Smooth muscle cell of the brain vasculature (primary cell): ENCODE data around the gene DAPK1.

Experiments
- DNase-seq: peaks from one replicate; pipeline ENCODE4 v3.0.0-alpha.2; 2012; ENCODE audit warnings: low read depth, low spot score

The DAPK1 gene

DNA sequence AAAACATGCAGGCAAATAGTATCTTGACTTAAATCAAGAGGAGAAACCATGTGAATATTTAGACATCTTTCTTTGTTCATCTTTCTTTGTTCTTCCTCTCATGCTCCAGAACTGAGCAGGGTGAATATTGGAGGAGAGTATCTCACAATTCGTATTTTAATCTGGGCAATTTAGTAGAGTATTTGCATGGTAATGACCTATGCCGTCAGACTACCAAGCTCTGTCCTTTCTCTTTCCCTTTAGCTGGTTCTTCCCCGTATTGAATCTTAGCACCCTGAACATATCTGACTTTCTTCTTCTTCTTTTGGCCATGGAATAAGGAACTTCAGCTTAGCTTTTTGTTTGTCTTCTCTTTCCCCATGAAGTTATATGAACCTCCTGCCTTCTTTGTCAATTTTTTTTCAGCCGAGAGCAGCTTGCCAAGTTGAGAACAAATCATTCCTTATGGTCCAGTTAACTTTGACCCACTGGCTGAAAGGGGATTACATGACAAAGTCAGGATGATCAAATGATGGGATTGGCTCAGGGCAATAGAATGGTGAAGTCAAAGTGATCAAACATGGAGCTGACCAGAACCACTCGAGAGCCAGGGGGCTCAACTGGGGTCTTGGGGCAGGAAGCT is 95.8 kb downstream of the DAPK1 start:
- DNase-seq, result no peak

DNA sequence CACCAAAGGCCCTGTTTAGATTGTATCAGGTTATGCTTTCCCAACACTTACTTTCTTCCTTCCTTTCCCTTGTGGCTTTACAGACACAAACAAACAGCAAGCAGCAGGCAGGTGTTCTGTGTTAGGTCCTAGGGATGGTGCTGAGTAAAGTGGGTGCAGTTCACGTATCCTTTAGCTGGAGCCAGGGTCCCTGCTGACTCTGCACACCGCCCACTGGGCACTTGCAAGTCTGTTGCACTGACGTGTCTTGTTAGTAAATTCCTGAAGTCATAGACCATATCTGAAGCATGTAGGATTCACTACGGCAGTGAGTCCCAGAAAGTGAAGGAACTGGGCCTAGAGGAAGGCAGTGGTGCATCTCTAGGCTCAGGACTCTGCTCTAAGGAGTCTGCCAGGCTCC is 96.5 kb downstream of the DAPK1 start:
- peak; percentile 57 for DNase-seq

DNA sequence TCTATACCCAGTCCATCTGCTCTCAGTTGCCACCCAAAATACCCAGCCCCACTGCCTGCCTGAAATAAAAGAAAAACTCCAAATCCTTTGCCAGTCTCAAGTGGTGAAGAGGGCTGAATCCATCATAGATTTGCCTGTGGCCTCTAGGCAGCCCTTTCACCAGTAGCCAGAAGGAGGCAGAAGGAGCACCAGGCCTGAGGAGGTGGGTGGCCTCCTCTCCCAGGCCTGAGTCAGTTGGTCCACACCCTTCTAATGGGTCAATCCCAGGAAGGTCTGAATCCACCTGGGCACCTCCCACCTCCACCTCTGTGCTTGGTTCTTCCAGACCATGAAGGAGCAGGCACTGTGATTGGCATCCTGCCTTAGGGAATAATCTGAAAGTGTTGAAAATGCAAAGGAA is 97.0 kb downstream of the DAPK1 start:
- DNase-seq, result no peak

DNA sequence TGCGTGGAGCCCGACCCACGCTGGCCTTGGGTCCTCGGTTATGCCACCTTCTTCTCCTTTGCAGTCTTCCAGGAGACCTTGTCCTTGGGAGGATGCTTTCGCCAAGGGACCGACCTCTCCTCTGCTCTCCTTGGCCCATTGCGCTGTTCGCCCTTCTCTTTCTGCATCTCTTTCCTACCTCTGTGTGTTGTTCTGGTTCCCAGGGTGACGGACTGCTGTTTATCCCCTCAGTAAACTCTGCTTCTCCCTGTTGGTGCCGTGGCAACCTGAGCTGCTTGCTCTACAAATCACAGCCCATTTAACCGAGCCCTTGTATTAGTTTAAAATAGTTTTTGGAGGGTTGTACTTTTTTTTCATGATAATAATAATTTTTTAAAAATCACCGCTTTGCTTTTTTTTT is 97.9 kb downstream of the DAPK1 start:
- no peak for DNase-seq

DNA sequence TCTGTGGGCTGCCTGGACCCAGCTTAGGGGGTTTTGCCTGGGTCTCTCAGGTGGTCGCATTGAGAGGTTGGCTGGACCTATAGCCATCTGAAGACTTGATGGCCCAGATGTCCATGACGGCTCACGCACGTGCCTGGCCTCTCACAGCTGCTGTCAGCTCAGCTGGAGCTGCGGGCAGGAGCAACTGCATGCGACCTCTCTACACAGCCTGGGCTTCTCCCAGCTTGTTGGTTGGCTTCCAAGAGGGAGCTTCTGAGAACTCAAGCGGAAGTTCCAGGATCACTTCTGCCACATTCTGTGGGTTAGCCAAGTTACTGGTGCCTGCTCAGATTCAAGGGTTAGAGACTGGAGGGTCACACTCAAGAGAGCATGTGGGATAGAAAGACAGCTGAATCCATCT is 99.2 kb downstream of the DAPK1 start:
- DNase-seq, result no peak

DNA sequence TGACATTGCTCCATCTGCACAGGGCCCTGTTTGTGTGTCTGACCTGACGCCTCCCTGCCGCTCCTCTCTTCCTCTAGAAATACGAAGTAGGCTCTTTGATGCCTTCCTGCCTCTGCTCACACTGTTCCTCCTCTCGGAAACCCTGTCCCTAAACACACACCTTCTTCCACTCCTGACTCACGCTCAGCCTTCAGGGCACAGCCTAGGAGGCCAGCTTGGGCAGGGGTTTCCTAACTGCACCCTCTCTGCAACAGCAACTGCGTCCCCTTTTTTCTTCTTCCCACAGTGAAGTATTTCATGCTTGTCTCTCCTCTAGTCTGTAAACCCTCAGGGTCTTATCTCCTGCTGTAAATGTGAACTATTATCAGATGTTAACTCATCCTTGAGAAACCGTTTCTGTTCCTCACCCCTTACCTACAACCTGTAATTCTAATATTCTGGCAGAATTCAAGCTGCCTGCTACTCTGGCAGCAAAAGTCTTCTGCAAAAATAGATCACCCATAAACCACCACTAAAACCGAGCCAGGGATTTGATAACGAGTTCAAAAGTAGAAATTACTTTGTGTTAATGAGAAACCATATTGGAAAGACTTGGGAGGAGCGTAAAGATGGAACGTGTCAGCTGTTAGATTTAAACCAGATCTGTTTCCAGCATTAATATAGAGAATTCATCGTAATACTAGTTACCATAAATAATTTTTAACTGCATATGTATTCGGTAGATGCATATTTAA is 100.2 kb downstream of the DAPK1 start:
- no peak for DNase-seq

DNA sequence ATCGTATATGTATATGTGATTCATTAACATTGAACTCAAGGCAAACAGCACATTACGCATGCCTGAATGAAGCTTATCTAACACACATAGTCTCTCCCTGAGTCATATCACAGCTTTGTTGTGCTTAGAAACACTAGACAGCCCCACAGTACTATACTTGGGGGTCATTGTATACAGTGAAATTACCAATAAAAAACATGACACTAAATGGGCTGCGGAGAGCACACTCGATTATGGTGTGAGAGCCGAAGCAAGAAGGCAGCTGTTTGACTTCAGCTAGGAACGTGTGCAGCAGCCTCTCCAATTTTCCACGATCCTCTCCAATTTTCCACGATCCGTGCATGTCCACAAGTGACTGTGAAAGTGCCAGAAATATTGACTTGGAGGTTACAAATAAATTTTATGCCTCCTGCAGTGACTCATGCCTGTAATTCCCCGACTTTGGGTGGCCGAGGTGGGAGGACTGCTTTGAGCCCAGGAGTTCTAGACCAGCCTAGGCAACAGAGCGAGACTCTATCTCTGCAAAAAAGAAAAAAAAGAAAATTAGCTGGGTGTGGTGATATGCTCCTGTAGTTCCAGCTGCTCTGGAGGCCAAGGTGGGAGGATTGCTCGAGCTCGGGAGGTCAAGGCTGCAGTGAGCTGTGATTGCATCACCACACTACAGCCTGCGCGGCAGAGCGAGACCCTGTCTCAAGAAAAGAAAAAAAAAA is 102.4 kb downstream of the DAPK1 start:
- DNase-seq, result no peak

DNA sequence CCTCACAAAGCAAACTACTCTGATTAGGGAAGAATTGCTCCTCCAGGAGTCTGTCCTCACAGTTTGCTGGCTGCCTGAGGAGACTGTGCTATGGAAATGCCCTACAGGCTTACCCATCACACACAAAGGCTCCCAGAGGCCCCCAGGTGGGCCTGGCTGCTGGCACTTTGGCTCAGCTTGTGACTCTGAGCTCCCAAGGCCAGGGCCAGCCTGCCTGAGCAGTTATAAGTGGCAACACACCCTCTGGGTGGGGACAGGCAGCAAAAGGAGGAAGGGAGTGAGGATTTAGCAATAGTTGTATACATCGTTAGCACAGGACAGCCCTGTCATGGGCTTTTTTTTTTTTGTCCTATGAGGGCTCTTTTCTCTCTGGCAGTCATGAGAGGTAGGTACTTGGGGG is 103.5 kb downstream of the DAPK1 start:
- no peak for DNase-seq

DNA sequence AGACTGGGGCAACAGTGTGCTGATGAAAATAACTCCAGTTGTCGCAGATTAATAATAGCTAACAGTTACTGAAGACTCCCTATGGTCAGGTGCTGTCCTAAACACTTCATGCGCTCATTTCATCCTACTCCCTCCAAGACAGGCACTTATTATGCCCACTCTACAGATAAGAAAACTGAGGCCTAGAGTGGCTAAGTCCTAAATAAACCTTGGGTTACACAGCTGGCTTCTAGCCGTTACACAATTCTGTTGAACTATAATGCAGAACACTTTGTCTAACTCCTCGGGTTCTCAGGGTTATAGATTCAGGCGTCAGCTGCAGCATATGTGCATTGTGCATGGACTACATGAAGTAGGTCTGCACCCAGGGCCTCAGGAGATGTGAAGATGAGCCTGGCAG is 103.9 kb downstream of the DAPK1 start:
- DNase-seq, result no peak

DNA sequence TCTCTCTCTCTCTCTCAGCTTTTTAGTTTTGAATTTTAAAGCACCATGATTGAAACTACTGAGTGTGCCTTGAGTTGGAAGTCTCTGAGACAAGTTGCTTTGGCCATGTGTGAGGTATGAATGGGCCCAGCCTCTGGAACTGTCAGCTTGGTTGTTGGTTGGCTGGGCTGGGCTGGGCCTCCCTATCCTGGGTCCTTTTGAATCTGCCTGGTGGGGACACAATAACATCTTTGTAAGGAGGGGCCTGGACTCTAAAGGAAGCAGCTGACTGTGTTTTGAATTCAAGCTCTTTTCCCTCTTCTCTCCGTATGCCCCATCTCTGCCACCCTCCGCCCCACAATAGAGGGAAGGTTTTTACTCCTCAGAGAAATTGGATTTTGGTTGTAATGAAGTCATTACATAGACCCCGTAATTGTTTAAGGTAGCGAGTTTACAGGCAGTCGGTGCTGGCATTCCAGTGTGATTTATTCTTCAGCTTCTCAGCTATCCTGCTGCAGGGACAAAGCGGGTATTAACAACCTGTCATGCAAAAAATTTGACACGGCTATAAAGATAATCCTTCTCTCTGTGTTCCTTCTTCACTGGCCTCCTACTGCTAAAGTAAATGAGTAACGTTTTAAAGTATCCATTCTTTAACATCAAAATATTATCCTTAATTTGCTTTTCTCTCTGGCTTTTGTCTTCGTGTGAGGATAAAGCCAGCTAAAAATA is 105.4 kb downstream of the DAPK1 start:
- no peak for DNase-seq

DNA sequence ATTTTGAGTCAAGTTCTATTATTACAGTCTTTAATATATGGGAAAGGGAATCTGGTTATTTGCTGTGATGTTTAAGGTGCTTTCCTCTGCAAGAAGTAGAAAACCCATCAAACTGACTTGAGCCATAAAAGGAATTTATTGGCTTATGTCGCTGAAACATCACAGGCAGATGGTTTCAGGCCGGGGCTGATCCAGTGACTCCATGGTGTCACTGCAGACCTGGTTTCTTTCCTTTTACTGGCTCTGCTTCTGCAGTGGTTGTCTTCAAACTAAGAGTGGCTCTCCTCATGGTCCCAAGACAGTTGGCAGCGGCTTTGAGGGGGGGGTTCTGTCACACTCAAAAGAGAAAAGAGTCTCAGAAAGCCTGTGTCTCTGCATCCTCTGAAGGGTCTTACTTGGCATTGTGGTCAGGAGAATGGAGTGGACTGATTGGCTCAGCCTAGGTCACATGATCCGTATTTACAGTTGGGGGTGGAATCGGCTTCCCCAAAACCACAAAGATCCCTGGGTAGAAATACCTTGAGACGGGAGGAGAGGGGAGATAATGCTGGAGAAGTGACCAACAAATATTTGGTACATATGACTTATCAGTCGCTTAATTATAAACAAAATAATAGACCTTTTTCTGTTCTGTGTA is 106.3 kb downstream of the DAPK1 start:
- no peak for DNase-seq

DNA sequence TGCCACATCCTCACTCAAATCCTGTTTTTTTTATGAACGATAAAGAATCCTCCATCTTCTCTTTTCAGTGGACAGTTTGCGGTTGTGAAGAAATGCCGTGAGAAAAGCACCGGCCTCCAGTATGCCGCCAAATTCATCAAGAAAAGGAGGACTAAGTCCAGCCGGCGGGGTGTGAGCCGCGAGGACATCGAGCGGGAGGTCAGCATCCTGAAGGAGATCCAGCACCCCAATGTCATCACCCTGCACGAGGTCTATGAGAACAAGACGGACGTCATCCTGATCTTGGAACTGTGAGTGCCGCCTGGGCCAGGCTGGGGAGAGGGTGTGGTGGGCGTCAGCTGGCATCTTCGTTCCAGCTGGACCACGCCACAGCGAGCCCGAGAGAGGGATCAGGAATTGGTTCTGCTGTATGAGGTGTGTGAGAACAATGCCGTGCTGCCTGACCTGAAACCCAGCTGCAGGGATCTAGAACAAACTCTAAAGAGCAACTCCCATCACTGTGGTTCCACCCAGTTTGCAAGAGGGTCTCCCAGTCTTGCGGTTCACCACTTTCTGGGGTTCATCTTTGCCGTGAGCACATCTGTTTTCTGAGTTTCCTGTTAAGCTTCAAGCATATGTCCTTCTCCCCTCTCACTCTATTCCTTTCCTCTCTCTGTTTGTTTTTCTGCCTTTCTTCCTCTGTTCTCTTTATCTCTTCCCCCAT is 107.4 kb downstream of the DAPK1 start:
- DNase-seq, result no peak

DNA sequence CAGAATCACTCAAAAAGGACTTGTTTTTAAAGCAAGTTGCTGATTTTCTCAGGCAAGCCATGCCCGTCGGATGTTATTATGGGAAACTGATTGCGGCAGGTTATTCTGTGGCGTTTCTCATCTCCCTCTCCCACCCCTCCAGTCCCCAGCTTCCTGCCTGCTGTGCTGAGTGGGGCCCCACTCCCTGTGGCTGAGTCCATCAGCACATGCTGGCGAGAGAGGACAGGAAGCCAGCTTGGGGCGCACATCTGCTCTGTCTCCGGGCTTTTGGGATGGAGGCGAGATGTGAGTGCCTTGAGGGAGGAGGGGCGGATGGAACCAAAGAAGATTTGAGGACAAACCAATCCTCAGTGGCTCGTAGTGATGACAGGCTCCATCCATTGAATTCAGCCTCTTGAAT is 108.0 kb downstream of the DAPK1 start:
- no peak for DNase-seq

DNA sequence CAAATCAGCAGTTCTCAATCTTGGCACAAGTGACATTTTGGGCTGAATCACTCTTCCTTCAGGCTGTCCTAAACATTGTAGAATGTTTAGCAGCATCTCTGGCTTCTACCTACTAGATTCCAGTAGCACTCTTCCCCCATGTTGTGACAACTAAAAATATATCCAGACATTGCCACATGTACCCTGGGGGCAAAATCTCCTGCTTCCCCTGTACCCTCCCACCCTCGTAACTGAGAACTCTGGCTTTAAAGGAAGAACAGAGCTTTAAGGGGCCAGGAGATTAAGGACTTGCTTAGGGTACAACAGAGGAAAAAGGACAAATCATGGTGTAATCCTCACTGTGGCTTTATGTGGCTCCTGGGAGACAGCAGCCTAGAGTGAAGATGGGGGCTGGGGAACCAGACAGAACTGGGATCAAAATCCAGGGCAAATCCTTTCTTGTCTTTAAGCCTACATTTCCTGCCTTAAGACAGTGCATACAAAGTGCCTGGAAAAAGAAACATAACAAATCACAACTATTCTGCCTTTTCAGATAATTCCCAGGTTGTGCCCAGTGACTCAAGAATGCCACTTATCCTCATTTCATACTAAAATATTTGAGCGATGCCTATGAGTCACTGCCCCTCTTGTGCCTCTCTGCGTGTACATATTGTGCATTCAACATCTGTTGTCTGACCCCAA is 109.3 kb downstream of the DAPK1 start:
- DNase-seq, result no peak

DNA sequence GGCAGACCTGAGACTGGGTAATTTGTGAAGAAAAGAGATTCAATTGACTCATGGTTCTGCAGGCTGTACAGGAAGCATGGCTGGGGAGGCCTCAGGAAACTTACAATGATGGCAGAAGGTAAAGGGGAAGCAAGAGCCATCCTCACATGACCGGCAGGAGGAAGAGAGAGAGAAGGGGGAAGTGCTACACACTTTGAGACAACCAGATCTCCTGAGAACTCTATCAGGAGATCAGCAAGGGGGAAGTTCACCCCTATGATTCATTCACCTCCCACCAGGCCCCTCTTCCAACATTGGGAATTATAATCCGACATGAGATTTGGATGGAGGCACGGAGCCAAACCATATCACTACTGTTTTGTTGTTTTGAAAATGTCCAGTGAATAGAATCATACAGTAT is 110.2 kb downstream of the DAPK1 start:
- no peak for DNase-seq

DNA sequence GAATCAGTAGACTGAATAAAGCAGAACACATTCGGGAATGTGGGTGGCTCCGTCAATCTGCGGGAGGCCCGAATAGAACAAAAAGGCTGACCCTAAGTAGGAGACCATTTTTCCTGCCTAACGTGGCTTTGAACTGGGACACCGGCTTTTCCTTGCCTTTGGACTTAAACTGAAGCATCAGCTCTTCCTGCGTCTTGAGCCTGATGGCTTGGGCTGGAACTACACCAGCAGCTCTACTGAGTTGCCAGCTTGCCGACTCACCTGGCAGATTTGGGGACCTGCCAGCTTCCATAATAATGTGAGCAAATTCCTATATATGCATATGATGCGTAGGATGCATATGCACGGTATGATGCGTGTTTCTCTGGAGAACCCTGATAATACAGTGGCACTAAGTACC is 111.3 kb downstream of the DAPK1 start:
- no peak for DNase-seq

DNA sequence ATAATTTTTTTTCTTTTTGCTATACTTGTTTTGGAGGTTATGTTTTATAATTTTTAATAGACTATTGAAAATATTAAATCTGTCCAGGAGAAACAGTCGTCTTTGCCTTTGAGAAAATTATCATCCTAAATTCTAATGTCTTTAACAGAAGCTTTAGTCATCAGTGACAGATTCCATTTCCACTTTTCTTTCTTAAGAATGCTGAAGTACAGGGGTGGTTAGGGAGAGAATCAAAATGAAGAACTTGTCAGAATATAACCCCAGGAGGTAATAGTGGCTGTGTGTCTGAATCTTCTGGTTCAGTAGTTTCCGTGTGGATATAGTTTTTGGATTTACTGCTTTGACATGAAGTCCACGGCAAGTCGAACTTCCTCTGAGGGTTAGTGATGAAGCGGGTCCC is 111.8 kb downstream of the DAPK1 start:
- DNase-seq, result no peak

DNA sequence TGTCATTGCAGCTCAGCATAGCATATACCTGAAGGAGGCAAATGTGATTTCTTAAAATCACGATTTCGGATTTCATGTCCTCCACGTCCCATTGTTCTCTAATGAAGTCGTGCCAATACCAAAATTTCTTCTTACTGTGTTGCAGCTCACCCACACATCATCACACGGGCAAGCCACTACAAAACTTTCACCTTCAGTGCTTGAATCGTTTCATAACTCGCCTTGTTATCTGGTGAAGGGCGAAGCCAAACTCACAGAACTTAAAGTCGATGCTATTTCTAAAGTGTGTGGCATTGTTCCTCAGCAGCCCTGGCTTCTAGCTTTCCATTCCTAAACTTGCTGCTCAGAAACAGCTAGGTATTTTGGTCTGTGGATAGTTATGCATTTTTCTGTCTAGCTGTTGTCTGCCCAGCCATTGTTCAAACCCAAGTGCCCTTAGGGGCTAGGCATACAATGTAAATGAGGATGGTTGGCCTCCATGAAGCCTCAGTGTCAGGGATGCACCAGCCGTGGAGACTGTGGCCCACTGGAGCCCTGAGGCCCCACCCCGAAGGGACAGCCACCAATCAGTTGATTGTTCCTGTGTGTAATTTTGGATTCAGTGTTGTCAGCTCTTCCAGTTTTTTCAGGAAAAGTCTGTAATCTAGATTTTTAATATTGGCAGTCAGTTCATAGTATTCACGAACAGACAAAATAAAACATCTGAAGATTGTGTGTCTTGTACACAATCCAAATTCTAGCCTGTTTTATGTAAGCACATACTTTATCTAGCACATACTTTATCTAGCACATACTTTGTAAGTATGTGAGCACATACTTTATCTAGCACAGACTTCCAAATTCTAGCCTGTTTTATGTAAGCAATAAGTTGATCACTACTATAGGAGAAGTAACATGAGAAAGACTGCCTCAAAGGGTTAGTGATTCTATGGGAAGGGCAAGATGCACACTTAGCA is 112.8 kb downstream of the DAPK1 start:
- DNase-seq, result no peak

DNA sequence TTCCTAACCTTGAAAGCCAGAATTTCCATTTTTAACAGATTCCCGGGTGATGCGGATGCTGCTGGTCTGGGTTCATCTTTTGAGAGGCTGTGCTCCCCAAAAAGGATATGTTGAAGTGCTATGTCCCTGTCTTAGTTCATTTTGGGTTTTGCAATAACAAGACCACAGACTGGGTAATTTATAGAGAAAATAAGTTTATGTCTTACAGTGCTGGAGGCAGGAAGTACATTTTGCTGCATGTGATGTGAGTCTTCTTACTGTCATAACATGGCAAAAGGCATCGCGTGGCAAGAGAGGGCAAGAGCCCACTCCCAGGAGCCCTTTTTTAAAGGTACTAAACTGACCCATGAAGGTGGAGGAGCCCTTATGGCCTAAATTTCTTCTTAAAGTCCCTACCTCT is 114.1 kb downstream of the DAPK1 start:
- no peak for DNase-seq

DNA sequence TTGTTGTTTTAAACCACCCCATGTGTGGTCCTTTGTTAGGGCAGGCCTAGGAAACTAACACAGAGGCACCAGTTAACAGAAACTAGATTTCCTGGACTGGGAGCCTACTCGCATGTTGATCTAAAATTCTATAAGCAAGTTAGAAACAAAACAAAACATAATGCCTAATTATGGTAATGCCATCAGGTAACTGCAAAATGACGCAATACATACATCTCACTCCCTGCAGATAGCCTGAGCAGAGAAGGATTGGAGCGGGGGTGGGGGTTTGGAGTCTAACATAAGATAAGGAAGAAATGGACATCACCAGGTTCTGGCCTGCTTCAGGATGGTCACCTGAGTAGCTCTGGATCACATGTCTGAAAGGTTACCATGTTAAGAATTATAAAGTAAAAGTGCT is 114.9 kb downstream of the DAPK1 start:
- DNase-seq, result no peak
